ENCODE results near the gene RAD50. TPM values are rescaled to one million over a fixed set of nuclear protein-coding genes. Genes with fewer than 3 reads are reported as not detected.
"Not testable (repeated sequence)": the region's sequence is repeated elsewhere in the genome, so short reads cannot be mapped to it uniquely, and the experiment has no call there.

The RAD50 gene
- polyA plus RNA-seq, 1 donor (not counting 4 experiments of a cell fraction or from before 2014, with no cell fraction given), result 26.3 TPM

- Histone ChIP-seq H3K4me3 (ENCODE audit: control insufficient read depth in 2 of 3, extremely low read depth in 1 of 3, insufficient read depth in 2 of 3, low read depth in 1 of 3, low read length in 3 of 3) (no peak overlapping the region), H3K4me2 (ENCODE audit: control insufficient read depth, extremely low read depth, insufficient read depth, low read depth, low read length) (no peak overlapping the region), H3K4me1 (ENCODE audit: control insufficient read depth, extremely low read depth, insufficient read depth, low read length) (no peaks in the 10 kb centered on the region), H2AFZ (ENCODE audit: control insufficient read depth, low read length) (no peak overlapping the region), H3K79me2 (ENCODE audit: control insufficient read depth, insufficient read depth, low read length) (no peaks in the 10 kb centered on the region), H4K20me1 (ENCODE audit: control insufficient read depth, extremely low read depth, insufficient read depth, low read length) (no peaks in the 10 kb centered on the region), H3K36me3 (ENCODE audit: control insufficient read depth in 2 of 2, extremely low read depth in 1 of 2, insufficient read depth in 2 of 2, low read length in 2 of 2) (no peaks in the 10 kb centered on the region), H3K27ac (ENCODE audit: control insufficient read depth, insufficient read depth, low read length) (no peak overlapping the region), H3K27me3 (ENCODE audit: control insufficient read depth, extremely low read depth, insufficient read depth, low read length) (no peaks in the 10 kb centered on the region), H3K9me1 (ENCODE audit: control insufficient read depth, extremely low read depth, insufficient read depth, low read length) (no peaks in the 10 kb centered on the region), H3K9me3 (ENCODE audit: control insufficient read depth, low read depth, low read length) (no peaks in the 10 kb centered on the region), H3K9ac (ENCODE audit: control insufficient read depth, extremely low read depth, insufficient read depth, low read length) (no peak overlapping the region)
- no peak for DNase-seq (ENCODE audit: low read depth, low spot score)
- TF ChIP-seq CTCF (optimal IDR thresholded peaks at IDR 0.05 in 1 of 3, IDR thresholded peaks at IDR 0.05 in 1 of 3, conservative IDR thresholded peaks at IDR 0.05 in 1 of 3; ENCODE audit: extremely low read depth in 1 of 3, insufficient read depth in 2 of 3, low read length in 3 of 3) (no peak), EZH2 (IDR thresholded peaks at IDR 0.05; ENCODE audit: low read length) (no peak)
- dilution Hi-C loops (cut with MboI; ENCODE audit: extremely low pct_ligation_motif_present, low sequenced_read_pairs), result no loop called here
- FAIRE-seq, result no peak
Observed at GRCh38 chr5:132689513-132689912, 132.7 kb downstream of the RAD50 start.

DNA sequence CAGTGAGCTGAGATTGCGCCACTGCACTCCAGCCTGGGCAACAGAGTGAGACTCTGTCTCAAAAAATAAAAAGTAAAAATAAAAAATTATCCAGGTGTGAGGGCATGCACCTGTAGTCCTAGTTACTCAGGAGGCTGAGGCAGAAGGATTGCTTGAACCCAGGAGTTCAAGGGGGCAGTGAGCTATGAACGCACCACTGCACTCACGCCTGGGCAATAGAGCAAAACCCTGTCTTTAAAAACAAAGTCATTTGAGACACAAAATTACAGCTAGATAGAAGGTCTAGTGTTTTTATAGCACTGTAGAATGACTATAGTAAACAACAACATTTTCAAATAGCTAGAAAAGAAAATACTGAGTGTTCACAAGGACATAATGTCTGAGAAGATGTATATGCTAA, 133.4 kb downstream of the RAD50 start:
- no peak for TF ChIP-seq CTCF (optimal IDR thresholded peaks at IDR 0.05 in 1 of 3, IDR thresholded peaks at IDR 0.05 in 1 of 3, conservative IDR thresholded peaks at IDR 0.05 in 1 of 3; ENCODE audit: extremely low read depth in 1 of 3, insufficient read depth in 2 of 3, low read length in 3 of 3)
- no peak for TF ChIP-seq EZH2 (IDR thresholded peaks at IDR 0.05; ENCODE audit: low read length)
- H3K9me1 ChIP-seq (ENCODE audit: control insufficient read depth, extremely low read depth, insufficient read depth, low read length), result no peaks in the 10 kb centered on the region
- H3K27ac ChIP-seq (ENCODE audit: control insufficient read depth, insufficient read depth, low read length), result no peak overlapping the region
- H3K79me2 ChIP-seq (ENCODE audit: control insufficient read depth, insufficient read depth, low read length), result no peaks in the 10 kb centered on the region
- no peak overlapping the region for H3K9ac ChIP-seq (ENCODE audit: control insufficient read depth, extremely low read depth, insufficient read depth, low read length)
- no peak overlapping the region for H3K4me3 ChIP-seq (ENCODE audit: control insufficient read depth in 2 of 3, extremely low read depth in 1 of 3, insufficient read depth in 2 of 3, low read depth in 1 of 3, low read length in 3 of 3)
- H3K9me3 ChIP-seq (ENCODE audit: control insufficient read depth, low read depth, low read length), result no peaks in the 10 kb centered on the region
- no peaks in the 10 kb centered on the region for H4K20me1 ChIP-seq (ENCODE audit: control insufficient read depth, extremely low read depth, insufficient read depth, low read length)
- DNase-seq (ENCODE audit: low read depth, low spot score) (no peak), FAIRE-seq (no peak)
- no peaks in the 10 kb centered on the region for H3K4me1 ChIP-seq (ENCODE audit: control insufficient read depth, extremely low read depth, insufficient read depth, low read length)
- H3K4me2 ChIP-seq (ENCODE audit: control insufficient read depth, extremely low read depth, insufficient read depth, low read depth, low read length), result no peak overlapping the region
- dilution Hi-C loops (cut with MboI; ENCODE audit: extremely low pct_ligation_motif_present, low sequenced_read_pairs), result no loop called here
- H3K27me3 ChIP-seq (ENCODE audit: control insufficient read depth, extremely low read depth, insufficient read depth, low read length), result no peaks in the 10 kb centered on the region
- no peak overlapping the region for H2AFZ ChIP-seq (ENCODE audit: control insufficient read depth, low read length)
- H3K36me3 ChIP-seq (ENCODE audit: control insufficient read depth in 2 of 2, extremely low read depth in 1 of 2, insufficient read depth in 2 of 2, low read length in 2 of 2), result no peaks in the 10 kb centered on the region

GRCh38 chr5:132691755-132692631, 135.2 kb downstream of the RAD50 start:
- H3K9me3 ChIP-seq (ENCODE audit: control insufficient read depth, low read depth, low read length); H3K36me3 ChIP-seq (ENCODE audit: control insufficient read depth in 2 of 2, extremely low read depth in 1 of 2, insufficient read depth in 2 of 2, low read length in 2 of 2); H3K4me2 ChIP-seq (ENCODE audit: control insufficient read depth, extremely low read depth, insufficient read depth, low read depth, low read length); DNase-seq (ENCODE audit: low read depth, low spot score); H3K9ac ChIP-seq (ENCODE audit: control insufficient read depth, extremely low read depth, insufficient read depth, low read length); H3K9me1 ChIP-seq (ENCODE audit: control insufficient read depth, extremely low read depth, insufficient read depth, low read length); FAIRE-seq; dilution Hi-C loops (cut with MboI; ENCODE audit: extremely low pct_ligation_motif_present, low sequenced_read_pairs); H4K20me1 ChIP-seq (ENCODE audit: control insufficient read depth, extremely low read depth, insufficient read depth, low read length); H3K4me3 ChIP-seq (ENCODE audit: control insufficient read depth in 2 of 3, extremely low read depth in 1 of 3, insufficient read depth in 2 of 3, low read depth in 1 of 3, low read length in 3 of 3); H3K4me1 ChIP-seq (ENCODE audit: control insufficient read depth, extremely low read depth, insufficient read depth, low read length); H3K79me2 ChIP-seq (ENCODE audit: control insufficient read depth, insufficient read depth, low read length); H3K27me3 ChIP-seq (ENCODE audit: control insufficient read depth, extremely low read depth, insufficient read depth, low read length); H2AFZ ChIP-seq (ENCODE audit: control insufficient read depth, low read length): not testable (repeated sequence)
- H3K27ac ChIP-seq (ENCODE audit: control insufficient read depth, insufficient read depth, low read length), result peak overlapping the region; percentile 58

Data from keratinocyte (primary cell).